Ramos (cell line): Measurements from ENCODE around the gene SSMEM1.
"Not testable (repeated sequence)": the region's sequence is repeated elsewhere in the genome, so short reads cannot be mapped to it uniquely, and the experiment has no call there.

Experiments
- in situ Hi-C: fragments of 300-500 bp; cut with MboI; formaldehyde crosslinking; loops from one replicate; pipeline ENCODE4 v1.14.3; 2022; ENCODE audit warnings: low sequenced_read_pairs; ENCODE audit not compliant: unreplicated experiment

The SSMEM1 gene, protein sequence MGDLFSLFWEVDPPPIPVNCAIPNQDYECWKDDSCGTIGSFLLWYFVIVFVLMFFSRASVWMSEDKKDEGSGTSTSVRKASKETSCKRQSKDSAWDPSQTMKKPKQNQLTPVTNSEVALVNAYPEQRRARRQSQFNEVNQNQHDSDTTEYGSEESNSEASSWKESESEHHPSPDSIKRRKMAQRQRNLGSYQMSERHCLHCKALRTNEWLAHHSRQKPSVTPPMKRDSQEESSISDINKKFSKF

GRCh38 chr7:130207642-130208041 lies at the start of gene SSMEM1:
TSS of gene SSMEM1 (plus strand) at chr7:130207860. CDS start at chr7:130207911, 51 bp downstream.
- in situ Hi-C loops, result no loop called here

DNA sequence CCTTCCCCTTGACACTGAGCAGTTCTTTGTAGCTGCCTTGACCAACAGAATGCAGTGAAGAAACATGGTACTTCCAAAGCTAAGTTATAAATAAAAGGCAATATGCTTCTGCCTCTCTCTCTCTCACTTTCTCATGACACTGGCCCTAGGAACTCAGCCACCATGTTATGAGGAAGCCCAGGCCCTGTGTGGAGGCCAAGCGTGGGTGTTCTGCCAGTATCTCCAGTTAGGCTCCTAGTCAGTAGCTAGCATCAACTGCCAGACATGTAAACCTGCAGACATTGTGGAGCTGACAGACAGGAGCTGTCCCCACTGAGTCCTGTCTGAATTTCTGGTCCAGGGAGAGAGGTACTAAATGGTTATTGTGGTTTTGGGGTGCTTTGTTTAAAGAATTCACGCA lies 47.6 kb upstream of the SSMEM1 start:
- in situ Hi-C loops, result no loop called here

DNA sequence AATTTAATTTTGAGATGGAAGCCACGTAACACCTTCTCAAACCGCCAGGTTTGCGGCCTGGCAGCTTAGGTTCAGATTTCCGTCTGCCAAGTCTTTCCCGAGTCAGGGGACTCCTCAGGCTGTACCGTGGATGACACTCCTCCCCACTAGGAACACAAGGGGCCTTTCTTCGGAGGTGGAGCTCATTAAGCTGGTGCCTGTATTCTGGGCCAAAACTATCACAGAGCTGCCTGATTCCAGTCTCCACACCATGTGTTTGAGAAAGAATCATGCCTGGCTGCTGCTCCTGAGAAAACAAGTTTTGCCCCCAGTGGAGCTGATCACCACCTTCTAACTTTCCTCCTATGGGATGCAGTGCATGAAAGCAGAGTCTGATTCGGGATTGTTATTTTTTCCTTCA lies 47.2 kb upstream of the SSMEM1 start:
- in situ Hi-C loops, result no loop called here

DNA sequence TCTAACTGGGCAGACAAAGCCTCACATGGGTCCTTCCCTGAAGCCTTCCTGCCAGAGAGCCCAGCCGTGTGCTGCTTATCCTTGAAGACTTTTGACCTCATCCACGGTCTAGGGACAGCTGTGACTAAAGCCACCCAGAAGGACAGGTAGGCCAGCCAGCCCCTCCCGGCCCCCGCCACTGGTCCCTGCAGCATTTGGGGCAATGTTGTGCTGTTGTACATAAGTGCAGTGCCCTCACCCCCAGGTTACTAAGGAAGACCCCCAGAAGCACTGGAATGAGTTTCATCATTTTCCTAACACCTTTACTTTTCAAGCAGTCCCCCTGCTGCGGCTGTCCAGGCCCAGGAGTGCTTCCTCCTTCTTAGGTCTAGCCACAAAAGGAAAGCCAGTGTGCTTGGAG lies 45.5 kb upstream of the SSMEM1 start:
- in situ Hi-C loops, result no loop called here

GRCh38 chr7:130174237-130174959 lies 33.3 kb upstream of the SSMEM1 start:
- in situ Hi-C loops, result no loop called here

DNA sequence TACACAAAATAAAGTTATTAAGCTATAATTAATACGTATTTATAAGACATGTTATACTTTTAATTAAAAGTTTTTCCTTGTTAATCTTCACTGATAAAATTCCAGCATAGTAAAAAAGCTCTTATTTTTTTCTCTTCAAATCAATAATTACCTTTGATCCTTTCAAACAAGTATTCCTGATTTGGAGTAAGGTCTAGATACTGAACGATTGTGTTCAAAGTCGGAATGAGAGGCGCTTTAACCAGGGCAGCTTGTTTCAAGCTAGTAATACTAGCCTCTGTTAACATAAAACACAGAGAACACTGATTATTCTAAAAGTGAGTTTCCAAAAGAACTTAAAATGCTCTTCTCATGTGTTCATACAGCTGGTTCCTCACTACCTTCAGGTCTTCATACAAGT lies 29.4 kb upstream of the SSMEM1 start:
- in situ Hi-C loops, result no loop called here

DNA sequence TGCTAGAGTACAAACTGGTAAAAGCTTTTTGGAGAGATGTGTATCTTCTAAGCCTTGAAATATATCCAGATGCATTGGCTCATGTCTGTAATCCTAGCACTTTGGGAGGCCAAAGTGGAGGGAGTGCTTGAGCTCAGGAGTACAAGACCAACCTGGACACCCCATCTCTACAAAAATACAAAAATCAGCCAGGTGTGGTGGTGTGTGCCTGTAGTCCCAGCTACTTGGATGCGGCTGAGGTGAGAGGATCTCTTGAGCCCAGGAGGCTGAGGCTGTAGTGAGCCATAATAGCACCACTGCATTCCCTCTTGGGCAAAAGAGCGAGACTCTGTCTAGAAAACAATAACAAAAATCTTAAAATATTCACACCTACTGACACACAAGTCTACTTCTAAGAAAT lies 28.0 kb upstream of the SSMEM1 start:
- in situ Hi-C loops, result no loop called here

DNA sequence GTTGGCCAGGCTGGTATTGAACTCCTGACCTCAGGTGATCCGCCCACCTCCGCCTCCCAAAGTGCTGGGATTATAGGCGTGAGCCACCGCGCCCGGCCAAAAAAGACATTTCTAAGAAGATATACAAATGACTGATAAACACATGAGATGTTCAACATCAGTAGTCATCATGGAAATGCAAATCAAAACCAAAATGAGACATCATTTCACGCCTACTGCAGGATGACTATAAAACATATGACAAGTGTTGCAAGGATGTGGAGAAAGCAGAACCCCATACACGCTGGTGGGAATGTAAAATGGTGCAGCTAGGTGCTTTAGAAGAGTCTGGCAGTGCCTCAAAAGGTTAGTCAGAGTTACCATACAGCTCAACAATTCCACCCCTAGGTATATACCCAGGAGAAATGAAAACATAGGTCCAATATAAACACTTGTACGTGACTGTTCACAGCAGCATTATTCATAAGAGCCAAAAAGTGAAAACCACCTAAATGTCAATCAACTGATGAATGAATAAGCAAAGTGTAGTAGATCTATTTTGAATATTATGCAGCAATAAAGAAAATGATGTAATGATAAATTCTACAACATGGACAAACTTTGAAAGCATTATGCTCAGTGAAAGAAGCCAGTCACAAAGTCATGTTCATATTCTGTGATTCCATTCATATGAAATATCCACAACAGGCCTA lies 26.9 kb upstream of the SSMEM1 start:
- in situ Hi-C loops, result no loop called here

DNA sequence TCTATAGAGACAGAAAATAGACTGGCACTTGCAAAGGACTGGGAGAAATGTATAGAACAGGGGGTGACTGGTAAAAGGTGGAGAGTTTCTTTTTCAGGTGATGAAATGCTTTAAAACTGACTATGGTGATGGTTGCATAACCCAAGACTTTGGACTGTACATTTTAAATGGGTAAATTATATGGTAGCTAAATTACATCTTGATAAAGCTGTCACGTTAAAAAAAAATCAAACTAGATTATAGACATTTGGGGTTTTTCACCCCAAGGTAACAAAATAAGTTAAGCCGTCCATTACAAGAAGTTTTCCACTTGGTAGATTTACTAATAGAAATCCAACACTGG lies 26.4 kb upstream of the SSMEM1 start:
- in situ Hi-C loops, result no loop called here

GRCh38 chr7:130182990-130183389 lies 24.7 kb upstream of the SSMEM1 start:
- in situ Hi-C loops, result no loop called here

GRCh38 chr7:130184349-130184748 lies 23.3 kb upstream of the SSMEM1 start:
- in situ Hi-C loops, result not testable (repeated sequence)

DNA sequence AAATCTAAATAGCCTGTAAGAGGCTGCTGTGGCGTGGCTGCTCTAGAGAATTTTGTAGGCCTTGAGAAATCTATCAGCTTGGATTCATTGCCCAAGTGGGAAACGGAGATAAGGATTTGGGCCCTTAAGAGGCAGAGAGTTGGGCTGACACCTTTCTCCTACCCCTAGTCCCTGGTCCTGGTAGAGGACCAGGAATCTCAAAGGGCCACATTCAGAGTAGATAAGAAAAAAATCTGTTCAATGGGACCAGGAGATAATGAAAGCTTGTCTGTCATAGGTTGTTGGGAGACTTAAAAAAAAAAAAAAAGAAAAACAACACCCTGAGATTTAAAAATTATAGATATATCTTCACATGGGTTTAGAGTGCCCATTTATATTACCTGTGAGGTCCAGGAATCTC lies 20.3 kb upstream of the SSMEM1 start:
- in situ Hi-C loops, result no loop called here

- in situ Hi-C loops, result no loop called here
Measured at GRCh38 chr7:130189343-130189742, 18.3 kb upstream of the SSMEM1 start.

- in situ Hi-C loops, result no loop called here
Measured at GRCh38 chr7:130191791-130192190, 15.9 kb upstream of the SSMEM1 start.

DNA sequence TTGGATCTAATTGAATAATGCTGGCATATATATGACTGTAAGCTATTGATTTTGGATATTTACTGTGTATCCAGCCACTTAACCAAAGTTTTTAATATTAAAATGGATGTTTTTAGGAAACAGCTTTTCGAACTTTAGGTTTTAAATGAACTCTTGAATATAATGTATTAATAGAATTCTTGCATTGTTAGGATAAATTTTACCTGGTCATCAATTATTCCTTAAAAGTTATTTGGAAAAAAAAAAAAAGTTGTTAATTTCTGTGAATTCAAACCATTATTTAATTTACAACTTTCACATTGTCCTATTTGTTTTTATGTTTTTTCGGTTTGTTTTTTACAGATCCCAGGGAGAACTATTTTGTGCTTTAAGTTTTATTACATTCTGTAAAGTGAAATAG lies 12.3 kb upstream of the SSMEM1 start:
- in situ Hi-C loops, result no loop called here

DNA sequence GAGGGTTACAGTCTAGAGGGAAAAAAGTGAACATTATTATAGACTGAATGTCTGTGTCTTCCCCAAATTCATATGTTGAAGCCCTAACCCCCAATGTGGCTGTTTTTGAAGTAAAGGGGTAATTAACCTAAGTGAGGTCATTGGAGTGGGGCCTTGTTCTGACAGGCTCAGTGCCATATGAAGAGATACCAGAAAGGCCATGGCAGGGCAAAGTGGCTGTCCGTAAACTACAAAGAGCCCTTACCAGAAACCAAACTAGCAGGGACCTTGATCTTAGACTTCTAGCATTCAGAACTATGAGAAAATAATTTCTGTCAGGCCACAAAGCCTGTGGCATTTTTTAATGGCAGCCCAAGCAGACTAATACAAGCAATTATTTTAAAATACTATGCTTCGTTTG lies 11.2 kb upstream of the SSMEM1 start:
- in situ Hi-C loops, result no loop called here

DNA sequence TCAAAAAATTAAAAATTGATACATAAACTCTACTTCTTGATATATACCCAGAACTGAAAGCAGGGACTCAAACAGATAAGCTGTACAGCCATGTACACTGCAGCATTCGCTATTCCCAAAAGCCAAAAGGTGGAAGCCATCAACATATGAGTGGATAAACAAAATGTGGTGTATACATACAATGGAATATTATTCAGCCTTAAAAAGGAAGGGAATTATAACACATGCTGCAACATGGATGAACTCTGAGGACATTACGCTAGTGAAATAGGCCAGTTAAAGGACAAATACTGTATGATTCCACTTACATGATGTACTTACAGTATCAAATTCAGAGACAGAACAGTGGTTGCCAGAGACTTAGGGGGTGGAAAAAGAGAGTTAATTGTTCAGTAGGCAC lies 10.6 kb upstream of the SSMEM1 start:
- in situ Hi-C loops, result no loop called here

DNA sequence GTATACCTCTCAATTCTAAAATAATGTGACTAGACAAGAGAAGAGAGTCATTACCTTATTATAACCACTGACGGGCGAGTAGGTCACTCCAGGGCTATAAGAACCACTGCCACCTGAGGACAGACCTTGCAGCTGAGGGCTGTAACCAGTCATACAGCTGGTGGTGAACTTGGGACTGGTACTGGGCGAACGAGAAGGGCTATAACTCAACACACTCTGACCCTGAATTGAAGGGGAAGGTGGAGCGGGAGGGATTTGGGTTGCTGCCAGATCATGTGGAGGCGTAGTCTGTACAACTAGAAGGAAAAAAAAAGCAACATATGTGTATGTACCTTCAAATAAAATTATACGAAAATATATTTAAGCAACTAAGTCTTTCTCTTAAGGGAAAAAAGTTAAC lies 5.9 kb upstream of the SSMEM1 start:
- in situ Hi-C loops, result no loop called here

- in situ Hi-C loops, result no loop called here
Measured at GRCh38 chr7:130205084-130205947, 2.3 kb upstream of the SSMEM1 start, which contains the start of gene TMEM209. TSS of gene TMEM209 (minus strand) at chr7:130205406. CDS start at chr7:130205375, 31 bp downstream.

- in situ Hi-C loops, result no loop called here
Measured at GRCh38 chr7:130207033-130207432, 627 bp upstream of the SSMEM1 start.

DNA sequence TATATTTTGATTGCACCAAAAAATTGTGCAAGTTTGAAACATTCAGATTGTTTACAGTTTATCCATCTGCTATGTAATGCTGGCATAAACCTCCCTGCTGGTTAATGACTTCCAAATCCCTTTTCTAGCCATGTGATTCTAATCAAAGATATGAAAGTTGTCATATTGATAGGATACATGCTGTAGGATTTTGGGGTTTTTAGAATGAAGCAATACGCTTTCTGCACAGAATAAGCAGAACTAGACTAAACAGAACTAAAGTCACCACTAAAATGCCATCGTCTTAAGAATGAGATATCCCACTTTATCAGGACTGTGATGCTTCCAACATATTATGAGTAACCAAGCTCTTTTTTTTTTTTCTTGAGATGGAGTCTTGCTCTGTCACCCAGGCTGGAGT lies 856 bp downstream of the SSMEM1 start:
- in situ Hi-C loops, result no loop called here
